ENCODE measurements around the gene PTPN5. TPM values are rescaled to one million over a fixed set of nuclear protein-coding genes. Genes with fewer than 3 reads are reported as not detected.

PTPN5 gene
- total RNA-seq, 4 donors from 2014 or later = 0.27 to 0.64 TPM; not detected in 2

DNA sequence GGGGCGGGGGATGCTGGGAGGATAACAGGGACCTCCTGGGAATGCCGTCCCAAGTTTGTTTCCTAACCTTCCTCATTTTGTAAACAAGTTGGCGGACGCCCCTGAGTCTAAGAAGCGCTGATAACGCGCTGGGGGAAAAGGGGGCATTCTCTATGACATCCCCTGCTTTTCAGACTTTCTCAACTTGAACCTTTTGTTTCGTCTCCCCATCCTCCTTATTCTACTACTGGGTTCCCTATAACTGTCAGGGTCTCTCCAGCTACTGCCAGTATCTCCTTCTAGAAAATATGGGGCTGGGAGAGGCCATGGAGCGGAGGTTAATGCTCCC is 92.4 kb downstream of the PTPN5 start:
- 14 to 50% methylated on average over 1 to 9 of the region's 9 CpGs for WGBS, 2 donors (ENCODE audit: low coverage in 1 of 2)
- in situ Hi-C loops (cut with MboI; ENCODE audit: low pct_ligation_motif_present in 1 of 4, low pct_unique_long_range_greater_than_20kb in 1 of 4, low sequenced_read_pairs in 3 of 4) = no loop called here
- intact Hi-C loops (cut with DNase I; ENCODE audit: low total_unique reads) = no loop called here
- Histone ChIP-seq H3K9me3 (no peaks in the 10 kb centered on the region), H3K36me3 (no peaks in the 10 kb centered on the region), H3K27me3 (no peaks in the 10 kb centered on the region), H3K27ac (peak overlapping the region; percentile 74 to 85 (median 80)), H3K4me1 (peaks cover 0 to 14% (median 4%) of the 10 kb centered on the region in 4 donors), H3K4me3 (peak overlapping the region; percentile 48 to 97 (median 56))
- no peak for DNase-seq
- no peak for TF ChIP-seq POLR2AphosphoS5 (IDR thresholded peaks at IDR 0.05)
- TF ChIP-seq POLR2A (IDR thresholded peaks at IDR 0.05) = no peak
- TF ChIP-seq, protein P1, sequence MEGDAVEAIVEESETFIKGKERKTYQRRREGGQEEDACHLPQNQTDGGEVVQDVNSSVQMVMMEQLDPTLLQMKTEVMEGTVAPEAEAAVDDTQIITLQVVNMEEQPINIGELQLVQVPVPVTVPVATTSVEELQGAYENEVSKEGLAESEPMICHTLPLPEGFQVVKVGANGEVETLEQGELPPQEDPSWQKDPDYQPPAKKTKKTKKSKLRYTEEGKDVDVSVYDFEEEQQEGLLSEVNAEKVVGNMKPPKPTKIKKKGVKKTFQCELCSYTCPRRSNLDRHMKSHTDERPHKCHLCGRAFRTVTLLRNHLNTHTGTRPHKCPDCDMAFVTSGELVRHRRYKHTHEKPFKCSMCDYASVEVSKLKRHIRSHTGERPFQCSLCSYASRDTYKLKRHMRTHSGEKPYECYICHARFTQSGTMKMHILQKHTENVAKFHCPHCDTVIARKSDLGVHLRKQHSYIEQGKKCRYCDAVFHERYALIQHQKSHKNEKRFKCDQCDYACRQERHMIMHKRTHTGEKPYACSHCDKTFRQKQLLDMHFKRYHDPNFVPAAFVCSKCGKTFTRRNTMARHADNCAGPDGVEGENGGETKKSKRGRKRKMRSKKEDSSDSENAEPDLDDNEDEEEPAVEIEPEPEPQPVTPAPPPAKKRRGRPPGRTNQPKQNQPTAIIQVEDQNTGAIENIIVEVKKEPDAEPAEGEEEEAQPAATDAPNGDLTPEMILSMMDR (IDR thresholded peaks at IDR 0.05) = no peak
- no peak for TF ChIP-seq EP300 (IDR thresholded peaks at IDR 0.05; ENCODE audit: low read depth)

DNA sequence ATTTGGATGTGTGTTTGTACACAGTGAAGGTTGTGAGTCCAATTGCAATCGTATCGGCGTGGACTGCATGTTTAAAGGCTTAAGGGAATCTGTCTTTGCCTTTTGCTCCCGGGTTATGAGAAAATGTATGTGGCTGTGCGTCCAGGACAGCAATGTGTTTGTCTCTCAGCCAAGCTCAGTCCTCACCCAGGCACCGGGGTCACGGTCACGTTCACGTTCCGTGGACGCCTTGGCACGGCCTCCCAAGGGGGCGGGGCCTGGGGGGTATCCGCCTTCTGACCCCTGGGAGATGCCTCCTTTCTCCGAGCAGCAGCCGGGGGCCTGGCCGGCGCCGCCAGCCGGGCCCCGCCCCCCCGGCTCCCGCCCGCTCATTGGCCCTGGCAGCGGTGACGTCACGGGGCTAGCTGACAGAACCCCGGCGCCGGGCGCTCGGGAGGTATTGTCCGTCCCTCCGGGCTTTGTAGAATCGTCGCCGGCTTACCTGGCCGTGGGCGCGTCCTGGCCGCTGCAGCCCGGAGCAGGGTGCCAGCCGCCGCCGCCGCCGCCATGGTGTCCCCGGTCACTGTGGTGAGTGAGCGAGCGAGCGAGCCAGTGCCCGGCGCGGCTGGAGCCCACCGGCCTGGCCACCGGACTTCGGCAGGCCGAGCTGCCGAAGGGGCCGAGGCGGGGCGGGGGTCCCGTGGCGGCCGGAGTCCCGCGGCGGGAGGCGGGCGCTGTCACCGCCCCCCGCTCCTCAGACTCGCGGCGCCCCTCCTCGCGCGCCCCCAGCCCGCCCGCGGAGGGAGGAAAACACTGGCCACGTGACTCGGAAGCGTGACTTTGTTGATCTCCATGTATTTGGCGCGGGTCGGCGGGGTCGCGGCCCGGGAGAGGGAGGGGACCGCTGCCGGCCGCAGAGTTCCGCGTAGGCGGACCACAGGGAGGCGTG is 93.0 kb downstream of the PTPN5 start, which contains the start of gene TMEM86A:
TSS of gene TMEM86A (plus strand) at position 439 of the 928 bp plus-strand sequence. CDS start at position 547, 108 bp downstream.
- intact Hi-C loops (cut with DNase I; ENCODE audit: low total_unique reads) = no loop called here
- TF ChIP-seq POLR2A (IDR thresholded peaks at IDR 0.05) (peak; percentile 69), POLR2AphosphoS5 (IDR thresholded peaks at IDR 0.05) (peak; percentile 72 to 80 (median 74))
- TF ChIP-seq, protein P1 (IDR thresholded peaks at IDR 0.05) = no peak
- Histone ChIP-seq H3K4me3 (peak within 1 kb of the TSS; percentile 48 to 97 (median 56)), H3K36me3 (no peaks in the 10 kb centered on the region), H3K27ac (peak within 1 kb of the TSS; percentile 74 to 85 (median 80)), H3K9me3 (no peaks in the 10 kb centered on the region), H3K4me1 (peaks cover 0 to 14% (median 4%) of the 10 kb centered on the region in 4 donors), H3K27me3 (no peaks in the 10 kb centered on the region)
- in situ Hi-C loops (cut with MboI; ENCODE audit: low pct_ligation_motif_present in 1 of 4, low pct_unique_long_range_greater_than_20kb in 1 of 4, low sequenced_read_pairs in 3 of 4) = no loop called here
- DNase-seq = peak; percentile 95
- 0 to 2% methylated on average over 4 to 49 of the region's 98 CpGs for WGBS, 2 donors (ENCODE audit: low coverage in 1 of 2)

- Histone ChIP-seq H3K4me1 (peaks cover 0 to 14% (median 4%) of the 10 kb centered on the region in 4 donors), H3K4me3 (no peak overlapping the region), H3K27me3 (no peaks in the 10 kb centered on the region), H3K9me3 (no peaks in the 10 kb centered on the region), H3K27ac (peak overlapping the region in 2 of 4 donors; percentile 79 to 85), H3K36me3 (no peaks in the 10 kb centered on the region)
- WGBS, 2 donors (ENCODE audit: low coverage in 1 of 2) = 60 to 96% methylated on average over 1 to 4 of the region's 4 CpGs
- no peak for TF ChIP-seq POLR2A (IDR thresholded peaks at IDR 0.05)
- TF ChIP-seq EP300 (IDR thresholded peaks at IDR 0.05; ENCODE audit: low read depth) = no peak
- TF ChIP-seq, protein P1 (IDR thresholded peaks at IDR 0.05) = no peak
- no peak for TF ChIP-seq POLR2AphosphoS5 (IDR thresholded peaks at IDR 0.05)
- intact Hi-C loops (cut with DNase I; ENCODE audit: low total_unique reads) = no loop called here
- in situ Hi-C loops (cut with MboI; ENCODE audit: low pct_ligation_motif_present in 1 of 4, low pct_unique_long_range_greater_than_20kb in 1 of 4, low sequenced_read_pairs in 3 of 4) = no loop called here
- no peak for DNase-seq
Measured at GRCh38 chr11:18697576-18697975, 94.0 kb downstream of the PTPN5 start.

DNA sequence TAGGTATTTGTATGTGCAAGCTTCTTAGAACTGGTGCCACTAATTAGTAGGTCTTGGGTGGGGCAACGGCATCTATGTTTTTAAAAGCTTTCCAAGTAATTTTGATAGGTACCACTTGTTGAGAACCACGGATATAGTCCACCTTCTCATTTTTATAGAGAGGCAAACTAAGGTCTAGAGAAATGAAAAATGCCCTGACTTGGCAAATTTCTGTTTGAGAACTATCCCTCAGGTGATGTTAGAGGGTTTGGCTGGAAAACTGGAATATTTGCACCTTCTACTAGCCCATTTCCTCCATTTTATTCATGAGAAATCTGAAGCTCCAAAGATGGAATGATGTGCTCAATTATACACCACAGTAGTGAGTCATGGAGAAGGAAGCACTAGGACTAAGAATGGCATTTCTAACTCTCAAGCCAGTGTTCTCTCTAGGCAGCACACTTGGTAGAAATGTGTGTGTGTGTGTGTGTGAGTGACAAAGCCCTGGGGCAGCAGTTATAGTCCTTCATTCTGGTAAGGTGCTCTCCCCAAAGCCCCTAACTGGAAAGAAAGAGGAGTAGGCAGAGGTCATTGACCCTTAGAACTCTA is 94.9 kb downstream of the PTPN5 start:
- 83 to 86% methylated on average over 2 of the region's 2 CpGs for WGBS, 2 donors (ENCODE audit: low coverage in 1 of 2)
- peaks cover 0 to 14% (median 4%) of the 10 kb centered on the region in 4 donors for H3K4me1 ChIP-seq
- no peak overlapping the region for H3K27ac ChIP-seq
- no peaks in the 10 kb centered on the region for H3K9me3 ChIP-seq
- no peak overlapping the region for H3K4me3 ChIP-seq
- intact Hi-C loops (cut with DNase I; ENCODE audit: low total_unique reads) (no loop called here), in situ Hi-C loops (cut with MboI; ENCODE audit: low pct_ligation_motif_present in 1 of 4, low pct_unique_long_range_greater_than_20kb in 1 of 4, low sequenced_read_pairs in 3 of 4) (no loop called here)
- TF ChIP-seq POLR2AphosphoS5 (IDR thresholded peaks at IDR 0.05) (no peak), POLR2A (IDR thresholded peaks at IDR 0.05) (no peak), EP300 (IDR thresholded peaks at IDR 0.05; ENCODE audit: low read depth) (no peak)
- TF ChIP-seq, protein P1 (IDR thresholded peaks at IDR 0.05) = no peak
- no peaks in the 10 kb centered on the region for H3K36me3 ChIP-seq
- no peak for DNase-seq
- H3K27me3 ChIP-seq = no peaks in the 10 kb centered on the region

All from transverse colon (tissue), 4 donors.